Adrenal gland (tissue), 5 donors: Measurements from ENCODE around the gene NEDD1.

Experiments
- CTCF ChIP-seq, 6 experiments: fragments of 450-650 bp in 4 of 6; fragments of 200-600 bp in 2 of 6; sonication (generic) in 1 of 6; IDR thresholded peaks; 1 replicate in 5 of 6; 2 replicates in 1 of 6; pipeline versions ENCODE4 v1.5.1 to v1.8.0; 2016 to 2021; ENCODE audit warnings: antibody characterized with exemption in 6 of 6, mild to moderate bottlenecking in 2 of 6, moderate library complexity in 1 of 6
- POLR2A ChIP-seq, 2 donors: fragments of 450-650 bp; IDR thresholded peaks; one replicate each; pipeline ENCODE4 v1.6.1; 2017; ENCODE audit warnings: antibody characterized with exemption in 2 of 2, mild to moderate bottlenecking in 2 of 2, moderate library complexity in 1 of 2
- donor health status: DM: no; HTN: no; CAD: no.

DNA sequence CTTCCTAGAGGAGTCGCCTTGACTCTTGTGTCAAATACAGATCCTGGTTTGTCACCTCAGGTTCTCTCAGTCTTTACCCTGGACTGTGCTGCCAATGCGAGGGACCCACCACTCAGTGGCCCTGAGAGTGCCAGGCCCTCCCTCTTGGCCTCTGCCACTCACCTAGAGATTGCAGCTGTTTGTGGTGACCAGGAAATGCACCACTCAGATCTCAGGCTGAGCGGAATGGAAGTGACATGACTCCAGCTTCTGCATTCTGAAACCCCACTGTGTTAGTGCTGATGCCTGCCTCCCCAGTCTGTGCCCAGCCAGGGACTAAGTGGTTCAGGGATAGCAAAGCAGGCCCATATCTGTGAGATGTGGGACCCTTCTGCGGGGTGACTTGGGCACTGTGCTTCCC, 27.8 kb upstream of the NEDD1 start:
- TF ChIP-seq CTCF (IDR thresholded peaks at IDR 0.05), result no peak
- TF ChIP-seq POLR2A (IDR thresholded peaks at IDR 0.05), result no peak
